ENCODE measurements around the gene LMLN.

DNA sequence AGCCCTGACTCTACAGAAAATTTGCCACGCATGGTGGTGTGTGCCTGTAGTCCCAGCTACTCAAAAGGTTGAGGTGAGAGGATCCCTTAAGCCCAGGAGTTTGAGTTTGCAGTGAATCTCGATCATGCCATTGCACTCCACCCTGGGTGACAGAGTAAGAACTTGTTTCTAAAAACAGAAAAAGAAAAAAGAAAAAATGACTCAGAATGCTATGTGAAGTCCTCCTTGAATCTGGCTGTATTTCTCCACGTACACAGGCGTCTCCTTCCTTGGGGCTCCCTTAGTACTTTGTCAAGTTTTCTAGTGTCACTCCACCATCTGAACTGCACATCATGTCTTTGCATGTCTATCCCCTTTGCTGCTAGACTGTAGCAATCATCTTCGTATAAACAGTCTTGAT, 104.4 kb downstream of the LMLN start:
- TF ChIP-seq, protein P1, sequence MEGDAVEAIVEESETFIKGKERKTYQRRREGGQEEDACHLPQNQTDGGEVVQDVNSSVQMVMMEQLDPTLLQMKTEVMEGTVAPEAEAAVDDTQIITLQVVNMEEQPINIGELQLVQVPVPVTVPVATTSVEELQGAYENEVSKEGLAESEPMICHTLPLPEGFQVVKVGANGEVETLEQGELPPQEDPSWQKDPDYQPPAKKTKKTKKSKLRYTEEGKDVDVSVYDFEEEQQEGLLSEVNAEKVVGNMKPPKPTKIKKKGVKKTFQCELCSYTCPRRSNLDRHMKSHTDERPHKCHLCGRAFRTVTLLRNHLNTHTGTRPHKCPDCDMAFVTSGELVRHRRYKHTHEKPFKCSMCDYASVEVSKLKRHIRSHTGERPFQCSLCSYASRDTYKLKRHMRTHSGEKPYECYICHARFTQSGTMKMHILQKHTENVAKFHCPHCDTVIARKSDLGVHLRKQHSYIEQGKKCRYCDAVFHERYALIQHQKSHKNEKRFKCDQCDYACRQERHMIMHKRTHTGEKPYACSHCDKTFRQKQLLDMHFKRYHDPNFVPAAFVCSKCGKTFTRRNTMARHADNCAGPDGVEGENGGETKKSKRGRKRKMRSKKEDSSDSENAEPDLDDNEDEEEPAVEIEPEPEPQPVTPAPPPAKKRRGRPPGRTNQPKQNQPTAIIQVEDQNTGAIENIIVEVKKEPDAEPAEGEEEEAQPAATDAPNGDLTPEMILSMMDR (IDR thresholded peaks at IDR 0.05), result no peak
- no peak for TF ChIP-seq POLR2A (IDR thresholded peaks at IDR 0.05)

Data from body of pancreas (tissue), 4 donors.